Cardiac muscle cell (in vitro differentiated cells and primary cell): ENCODE measurements around the gene SV2B. TPM values are rescaled to one million over a fixed set of nuclear protein-coding genes. Genes with fewer than 3 reads are reported as not detected.

Experiments used
- DNase-seq, 2 donors: peaks; one replicate each; pipeline versions ENCODE4 v3.0.0 to v3.0.0-alpha.2; 2010 to 2017; ENCODE audit warnings: low read depth in 1 of 2, low spot score in 1 of 2
- H3K27ac ChIP-seq: fragments of 200-600 bp; sonication (generic); 2 replicates; pipeline ENCODE4 v1.5.1; 2016
- H3K27me3 ChIP-seq: fragments of 200-600 bp; sonication (generic); 2 replicates; pipeline ENCODE4 v1.6.0; 2016; ENCODE audit warnings: control low read depth
- H3K36me3 ChIP-seq: fragments of 200-600 bp; sonication (generic); 2 replicates; pipeline ENCODE4 v1.5.1; 2016; ENCODE audit warnings: control low read depth
- H3K4me1 ChIP-seq: fragments of 200-600 bp; sonication (generic); 2 replicates; pipeline ENCODE4 v1.8.1; 2017; ENCODE audit warnings: low read depth, mild to moderate bottlenecking, mixed run types
- H3K4me3 ChIP-seq: fragments of 200-600 bp; sonication (generic); 2 replicates; pipeline ENCODE4 v1.5.1; 2016; ENCODE audit warnings: mild to moderate bottlenecking
- H3K9me3 ChIP-seq: fragments of 200-600 bp; sonication (generic); 2 replicates; pipeline ENCODE4 v1.5.1; 2017; ENCODE audit warnings: low read depth, mild to moderate bottlenecking, control low read depth
- CTCF ChIP-seq: IDR thresholded peaks from 2 replicates; pipeline ENCODE4 v1.5.1; 2012; ENCODE audit warnings: low read depth, mild to moderate bottlenecking, low read length
- polyA plus RNA-seq: library from polyadenylated mRNA; unstranded; fragments of >200 nt; fragmentation: Nextera tagmentation; extraction: Ambion mirVana; gene quantifications from 2 replicates; pipeline ENCODE4 v1.2.1, GENCODE V29; 2016
- total RNA-seq: library from RNA; depleted of rRNA; stranded (reverse); fragments of >200 nt; gene quantifications from 2 replicates; pipeline ENCODE4 v1.2.3, GENCODE V29; 2016

The SV2B gene
- total and polyA plus RNA-seq, 2 experiments from 2014 or later: 0.03 to 0.32 TPM

DNA sequence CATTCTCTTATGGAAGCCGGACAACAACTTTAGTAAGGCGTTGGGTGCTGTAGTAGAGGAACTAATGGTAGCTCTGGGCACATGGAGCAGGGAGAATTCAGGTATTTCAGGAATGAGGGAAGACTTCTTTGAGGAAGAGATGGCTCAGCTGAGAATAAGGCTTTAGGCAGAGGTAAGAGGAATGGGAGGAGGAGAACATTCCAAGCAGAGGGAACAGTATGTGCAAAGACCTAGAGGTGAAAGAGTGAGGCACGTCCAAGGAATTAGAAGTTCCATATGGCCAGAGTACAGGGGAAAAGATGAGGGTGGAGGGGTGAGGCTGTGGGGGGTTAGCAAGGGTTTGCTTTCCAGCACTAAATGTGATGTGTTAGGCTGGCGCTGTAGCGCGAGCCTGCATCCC is 1.6 kb upstream of the SV2B start:
- H3K4me1 ChIP-seq: no peaks in the 10 kb centered on the region
- DNase-seq: no peak
- no peaks in the 10 kb centered on the region for H3K36me3 ChIP-seq
- peaks cover 77% of the 10 kb centered on the region for H3K27me3 ChIP-seq
- no peaks in the 10 kb centered on the region for H3K9me3 ChIP-seq
- no peak overlapping the region for H3K4me3 ChIP-seq
- H3K27ac ChIP-seq: no peak overlapping the region
- TF ChIP-seq CTCF: no peak

- H3K27ac ChIP-seq: no peak overlapping the region
- peak; percentile 18 for TF ChIP-seq CTCF
- H3K27me3 ChIP-seq: peaks cover 82% of the 10 kb centered on the region
- H3K36me3 ChIP-seq: no peaks in the 10 kb centered on the region
- H3K4me1 ChIP-seq: no peaks in the 10 kb centered on the region
- peak; percentile 12 to 38 for DNase-seq
- peak overlapping the region; percentile 28 for H3K4me3 ChIP-seq
- no peaks in the 10 kb centered on the region for H3K9me3 ChIP-seq
Measured at GRCh38 chr15:91099616-91099994, 452 bp upstream of the SV2B start.

DNA sequence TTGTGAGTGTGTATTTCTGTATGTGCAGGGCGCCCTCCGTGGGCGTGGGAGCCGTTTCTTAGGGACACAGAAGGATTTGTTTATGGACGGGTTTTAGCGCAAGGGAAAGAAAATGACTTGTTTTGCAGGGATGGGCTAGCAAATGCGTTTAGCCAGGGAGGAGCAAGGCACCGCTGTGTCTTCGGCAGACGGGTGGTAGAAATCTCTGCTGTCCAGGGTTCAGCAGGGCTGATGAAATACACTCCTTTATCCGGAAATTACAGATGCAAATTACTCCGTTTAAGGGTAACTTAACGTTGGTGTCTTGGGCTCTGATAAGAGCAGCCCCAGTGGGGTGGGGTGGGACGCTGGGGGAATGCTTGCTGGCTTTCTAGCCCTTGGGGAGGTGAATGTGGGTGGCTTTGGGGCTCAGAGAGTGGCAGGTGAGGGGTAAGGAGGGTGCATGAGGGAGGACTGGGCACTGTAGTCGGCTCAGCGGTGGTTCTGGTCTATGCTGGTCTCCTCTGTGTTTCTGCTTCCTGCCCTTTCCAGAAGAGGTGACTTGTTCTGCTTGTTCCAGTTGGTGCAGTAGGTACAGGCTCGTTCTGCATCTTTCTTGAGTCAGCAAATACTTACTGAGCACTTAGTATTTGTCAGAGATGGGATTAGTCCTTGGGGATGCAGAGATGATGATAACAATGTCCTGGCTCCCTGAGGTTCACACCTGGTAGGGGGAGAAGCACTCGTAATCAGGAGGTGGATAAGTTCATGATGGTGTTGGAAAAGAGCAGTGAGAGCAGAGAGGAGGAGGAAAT is 954 bp downstream of the SV2B start:
- H3K4me1 ChIP-seq: no peaks in the 10 kb centered on the region
- H3K27ac ChIP-seq: no peak overlapping the region
- H3K36me3 ChIP-seq: no peaks in the 10 kb centered on the region
- no peaks in the 10 kb centered on the region for H3K9me3 ChIP-seq
- peaks cover 84% of the 10 kb centered on the region for H3K27me3 ChIP-seq
- H3K4me3 ChIP-seq: peak overlapping the region; percentile 28
- DNase-seq: peak in 1 of 2 donors; percentile 21
- no peak for TF ChIP-seq CTCF

DNA sequence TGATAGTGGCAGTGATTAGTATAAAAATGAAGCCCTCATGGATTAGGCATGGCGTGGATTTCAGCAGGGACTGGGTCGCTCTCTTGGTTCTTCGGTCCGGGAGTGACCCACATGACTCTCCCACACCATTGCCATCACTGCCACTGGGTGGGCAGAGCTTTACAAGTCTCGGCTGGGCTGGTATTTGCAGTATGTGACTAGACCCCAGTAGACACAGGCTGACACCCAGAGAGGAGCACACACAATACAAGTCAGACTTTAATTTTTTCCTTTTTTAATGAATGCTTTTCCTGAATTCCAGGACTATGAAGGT is 1.5 kb downstream of the SV2B start:
- DNase-seq: no peak
- no peak overlapping the region for H3K27ac ChIP-seq
- H3K9me3 ChIP-seq: no peaks in the 10 kb centered on the region
- H3K4me3 ChIP-seq: no peak overlapping the region
- no peaks in the 10 kb centered on the region for H3K36me3 ChIP-seq
- peaks cover 84% of the 10 kb centered on the region for H3K27me3 ChIP-seq
- no peaks in the 10 kb centered on the region for H3K4me1 ChIP-seq
- TF ChIP-seq CTCF: no peak

GRCh38 chr15:91102546-91103330 is 2.7 kb downstream of the SV2B start:
- Histone ChIP-seq H3K27ac (no peak overlapping the region), H3K36me3 (no peaks in the 10 kb centered on the region), H3K4me1 (no peaks in the 10 kb centered on the region), H3K9me3 (no peaks in the 10 kb centered on the region), H3K27me3 (peaks cover 76% of the 10 kb centered on the region), H3K4me3 (no peak overlapping the region)
- DNase-seq: no peak
- TF ChIP-seq CTCF: no peak
